Spleen (tissue), 7 donors: ENCODE measurements around the gene TEX29.

ENCODE experiments used
- CTCF ChIP-seq, 11 experiments: fragments of 200-600 bp in 7 of 11; fragments of 450-650 bp in 4 of 11; sonication (generic) in 4 of 11; IDR thresholded peaks in 8 of 11; conservative IDR thresholded peaks in 3 of 11; 1 replicate in 7 of 11; 2 replicates in 4 of 11; pipeline versions ENCODE4 v1.4.0 to v1.8.0; 2016 to 2021; ENCODE audit warnings: antibody characterized with exemption in 11 of 11, inconsistent platforms in 4 of 11, mild to moderate bottlenecking in 1 of 11
- POLR2A ChIP-seq, 3 donors: fragments of 450-650 bp; IDR thresholded peaks; one replicate each; pipeline ENCODE4 v1.5.1; 2017; ENCODE audit warnings: antibody characterized with exemption in 3 of 3, mild to moderate bottlenecking in 1 of 3
- donor health status: DM: no; HTN: no; CAD: no; lungs with moderate emphysema.
- donor health status: DM: no; HTN: no; CAD: no.
- donor health status: DM: no; HTN: no; CAD: no.

- no peak for TF ChIP-seq CTCF (IDR thresholded peaks at IDR 0.05 in 8 of 11, conservative IDR thresholded peaks at IDR 0.05 in 3 of 11)
- TF ChIP-seq POLR2A (IDR thresholded peaks at IDR 0.05), result no peak
These were observed 25.7 kb downstream of the TEX29 start for GRCh38 chr13:111346101-111346680.
